Astrocyte of the spinal cord (primary cell): ENCODE results near the gene SHC1.

Source experiments
- DNase-seq: peaks from one replicate; pipeline ENCODE4 v3.0.0; 2011; ENCODE audit warnings: low read depth, low spot score
- H3K4me3 ChIP-seq: 2 replicates; pipeline ENCODE4 v1.5.1; 2011; ENCODE audit warnings: low read depth, mild to moderate bottlenecking, low read length, moderate library complexity
- in situ Hi-C: cut with HindIII; loops from 2 replicates; pipeline ENCODE4 v1.10.0; 2017; ENCODE audit warnings: low sequenced_read_pairs
- TF ChIP-seq, protein P1 (sequence below): IDR thresholded peaks from 2 replicates; pipeline ENCODE4 v1.5.1; 2012; ENCODE audit warnings: low read depth, mild to moderate bottlenecking, low read length, inconsistent platforms

The SHC1 gene

DNA sequence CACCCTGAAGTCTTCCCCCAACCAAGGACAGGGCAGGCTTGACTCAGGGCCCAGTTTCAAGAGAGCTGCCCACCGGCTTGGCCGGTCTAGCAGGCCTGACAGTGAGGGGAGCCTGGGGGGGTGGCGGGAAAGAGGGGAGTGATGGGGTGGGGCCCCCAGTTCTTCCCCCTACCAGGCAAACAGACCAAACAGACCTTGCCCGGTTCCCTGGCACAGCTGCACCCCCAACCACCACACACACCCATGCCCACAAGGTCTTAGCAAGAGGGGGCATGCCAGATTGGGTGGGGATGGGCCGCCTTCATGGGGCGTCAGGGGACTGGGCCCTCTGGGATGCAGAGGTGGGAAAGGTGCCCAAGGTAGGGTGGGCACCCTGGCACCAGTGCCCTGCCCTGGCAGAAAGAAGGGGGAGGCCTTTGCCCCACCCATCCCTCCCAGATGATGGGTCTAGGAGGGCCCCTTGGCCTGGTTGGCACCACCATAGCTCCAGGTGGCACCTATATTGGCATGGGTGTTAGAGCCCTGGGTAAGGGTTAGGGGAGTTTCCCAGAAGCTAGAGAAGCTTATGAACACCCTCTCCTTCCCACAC lies 41.0 kb upstream of the SHC1 start:
- in situ Hi-C loops: no loop called here
- TF ChIP-seq, protein P1, sequence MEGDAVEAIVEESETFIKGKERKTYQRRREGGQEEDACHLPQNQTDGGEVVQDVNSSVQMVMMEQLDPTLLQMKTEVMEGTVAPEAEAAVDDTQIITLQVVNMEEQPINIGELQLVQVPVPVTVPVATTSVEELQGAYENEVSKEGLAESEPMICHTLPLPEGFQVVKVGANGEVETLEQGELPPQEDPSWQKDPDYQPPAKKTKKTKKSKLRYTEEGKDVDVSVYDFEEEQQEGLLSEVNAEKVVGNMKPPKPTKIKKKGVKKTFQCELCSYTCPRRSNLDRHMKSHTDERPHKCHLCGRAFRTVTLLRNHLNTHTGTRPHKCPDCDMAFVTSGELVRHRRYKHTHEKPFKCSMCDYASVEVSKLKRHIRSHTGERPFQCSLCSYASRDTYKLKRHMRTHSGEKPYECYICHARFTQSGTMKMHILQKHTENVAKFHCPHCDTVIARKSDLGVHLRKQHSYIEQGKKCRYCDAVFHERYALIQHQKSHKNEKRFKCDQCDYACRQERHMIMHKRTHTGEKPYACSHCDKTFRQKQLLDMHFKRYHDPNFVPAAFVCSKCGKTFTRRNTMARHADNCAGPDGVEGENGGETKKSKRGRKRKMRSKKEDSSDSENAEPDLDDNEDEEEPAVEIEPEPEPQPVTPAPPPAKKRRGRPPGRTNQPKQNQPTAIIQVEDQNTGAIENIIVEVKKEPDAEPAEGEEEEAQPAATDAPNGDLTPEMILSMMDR: no peak
- DNase-seq: no peak
- H3K4me3 ChIP-seq: no peak overlapping the region

DNA sequence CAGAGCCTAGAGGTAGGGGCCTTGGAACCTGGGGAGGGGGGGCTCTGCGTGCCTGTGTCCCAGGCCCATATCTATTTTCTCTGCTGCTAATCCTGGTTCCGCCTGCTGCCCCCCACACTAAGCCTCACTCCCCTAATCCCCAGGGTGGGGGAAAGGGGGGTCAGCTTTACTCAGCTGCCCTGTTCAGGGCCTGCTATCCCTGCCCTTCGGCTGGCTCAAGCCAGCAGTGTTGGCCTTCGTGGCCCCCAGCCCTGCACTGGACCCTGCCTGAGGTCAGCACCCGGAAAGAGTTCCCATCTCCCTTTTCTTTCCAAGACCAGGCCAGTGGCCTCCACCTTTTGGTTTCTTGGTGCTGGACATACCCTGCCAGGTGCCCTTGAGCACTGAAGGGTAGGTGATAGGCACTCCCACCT lies 40.5 kb upstream of the SHC1 start:
- TF ChIP-seq, protein P1: no peak
- no peak overlapping the region for H3K4me3 ChIP-seq
- DNase-seq: no peak
- in situ Hi-C loops: no loop called here

DNA sequence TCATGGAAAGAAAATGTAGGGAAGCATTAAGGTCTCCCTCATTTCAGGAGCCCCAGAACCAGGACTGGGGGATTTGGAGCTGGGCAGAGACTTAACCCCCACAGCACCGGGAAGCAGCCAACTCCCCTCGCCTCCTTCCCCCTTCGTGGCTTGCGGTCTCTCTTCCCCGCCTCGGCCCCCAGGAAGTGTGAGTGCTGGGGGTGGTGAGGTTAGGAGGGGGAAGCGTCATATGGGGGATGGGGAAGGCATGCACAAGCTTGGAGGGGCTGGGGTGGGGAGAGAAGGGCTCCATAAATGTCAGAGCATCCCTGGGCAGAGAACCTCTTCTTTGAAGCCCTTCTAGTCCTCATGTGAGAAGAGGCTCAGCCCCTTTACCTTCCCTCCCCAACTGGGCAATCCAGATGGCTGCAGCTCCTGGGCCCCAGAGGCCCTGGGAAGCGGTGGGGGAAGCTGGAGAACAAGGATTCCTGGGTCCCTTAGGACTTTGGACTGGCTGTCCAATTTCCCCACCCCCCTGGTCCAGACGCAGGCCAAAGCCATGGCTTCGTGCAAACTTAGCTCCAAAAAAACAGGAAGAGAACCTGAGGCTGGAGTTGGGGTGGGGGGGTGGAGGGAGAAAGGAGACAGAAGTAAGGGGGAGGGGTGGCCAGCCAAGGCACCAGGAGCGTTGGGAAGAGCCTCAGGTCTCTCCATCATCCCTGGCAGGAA lies 39.8 kb upstream of the SHC1 start:
- in situ Hi-C loops: no loop called here
- DNase-seq: no peak
- TF ChIP-seq, protein P1: no peak
- no peak overlapping the region for H3K4me3 ChIP-seq

DNA sequence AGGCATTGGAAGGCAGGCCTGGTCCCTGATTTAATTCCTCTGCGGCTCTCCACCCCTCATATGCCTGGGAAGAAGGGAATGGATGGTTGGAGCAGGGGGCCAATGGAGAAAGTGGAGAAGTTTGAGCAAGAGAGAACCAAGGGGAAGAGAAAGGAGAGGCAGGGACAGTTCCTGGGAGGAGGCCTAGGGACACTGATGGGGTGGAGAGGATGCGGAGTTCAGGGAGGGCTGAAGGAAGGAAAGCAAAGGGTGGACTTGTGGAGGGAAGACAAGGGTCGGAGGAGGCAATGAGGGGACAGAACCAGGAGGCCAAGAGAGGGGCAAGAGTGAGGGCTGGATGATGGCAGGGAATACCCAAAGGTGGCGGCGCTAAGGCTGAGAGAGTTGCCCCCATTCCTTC lies 39.2 kb upstream of the SHC1 start:
- DNase-seq: no peak
- TF ChIP-seq, protein P1: no peak
- in situ Hi-C loops: no loop called here
- no peak overlapping the region for H3K4me3 ChIP-seq

DNA sequence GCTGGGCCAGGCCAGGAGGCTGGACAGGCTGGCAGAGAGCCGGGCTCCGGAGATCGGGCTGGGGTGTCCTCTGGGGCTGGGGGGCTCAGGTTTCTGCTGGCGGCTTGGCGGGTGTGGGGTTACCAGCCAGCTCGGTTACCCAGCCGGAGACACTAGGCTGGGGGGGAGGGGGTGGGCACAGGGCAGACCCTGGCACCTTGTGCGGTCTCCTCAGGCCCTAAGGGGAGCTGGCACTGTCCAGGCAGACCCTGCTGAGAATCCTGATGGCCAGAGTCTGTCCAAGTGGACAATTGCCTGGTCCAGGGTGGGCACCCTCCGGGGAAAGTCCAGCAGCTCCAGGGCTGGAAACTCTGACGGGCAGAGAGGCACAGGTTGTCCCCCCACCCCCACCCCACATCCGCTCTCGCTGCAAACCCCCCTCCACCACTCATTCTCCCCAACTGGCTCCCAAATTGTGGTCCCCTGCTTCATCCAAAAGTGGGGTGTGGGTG lies 38.7 kb upstream of the SHC1 start:
- no peak for DNase-seq
- no peak overlapping the region for H3K4me3 ChIP-seq
- in situ Hi-C loops: no loop called here
- TF ChIP-seq, protein P1: no peak

DNA sequence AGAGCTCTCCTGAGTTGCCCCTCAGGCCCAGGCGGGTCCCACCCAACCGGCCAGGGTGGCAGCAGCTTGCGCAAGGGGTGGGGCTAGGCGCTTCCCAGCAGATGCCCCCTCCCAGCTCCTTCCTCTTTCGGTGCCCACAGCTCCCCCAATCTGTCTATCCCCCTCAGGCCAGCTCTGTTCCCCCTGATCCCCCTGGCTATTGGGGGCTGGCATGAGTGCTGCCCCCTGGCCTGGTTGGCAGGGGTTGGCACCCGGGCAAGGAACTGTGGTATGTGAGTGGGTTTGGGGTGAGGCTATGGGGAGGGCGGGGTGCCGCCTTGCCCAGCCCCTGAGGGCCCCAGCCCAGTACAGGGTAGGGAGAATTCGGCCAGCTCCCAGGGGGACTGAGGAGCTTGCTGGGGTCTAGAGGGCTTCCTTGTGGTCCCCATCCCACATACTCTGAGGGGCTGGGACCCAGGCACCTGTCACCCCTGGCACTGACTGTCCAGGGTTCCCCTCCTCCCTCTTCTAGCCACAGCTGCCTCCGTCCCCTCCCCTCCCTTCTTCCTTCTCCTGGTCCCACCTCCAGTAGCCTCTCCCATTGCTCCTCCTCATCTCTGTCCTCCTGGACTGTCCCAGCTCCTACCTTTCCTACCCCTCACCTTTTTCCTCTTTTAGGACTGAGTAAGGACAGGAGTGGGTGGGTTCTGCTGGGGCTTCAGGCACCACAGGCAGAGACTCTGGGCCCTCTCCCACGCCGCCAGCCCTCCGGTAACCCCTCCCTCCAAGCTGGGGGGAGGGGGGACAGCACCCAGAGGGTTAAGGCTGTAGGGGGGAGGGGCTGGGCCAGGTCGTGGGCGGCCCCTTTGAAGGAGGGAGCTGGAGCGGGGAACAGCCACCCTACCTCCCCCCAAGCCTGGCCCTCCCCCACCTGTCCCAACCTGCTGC lies 37.7 kb upstream of the SHC1 start:
- in situ Hi-C loops: no loop called here
- H3K4me3 ChIP-seq: no peak overlapping the region
- DNase-seq: no peak

More for the DNA sequence above, 37.7 kb upstream of the SHC1 start:
- TF ChIP-seq, protein P1: no peak
